Esophagus muscularis mucosa (tissue), 4 donors: ENCODE measurements around the gene RNF213.

Source experiments
- CTCF ChIP-seq, 3 experiments: fragments of 200-600 bp in 2 of 3; fragments of 450-650 bp in 1 of 3; sonication (generic) in 2 of 3; IDR thresholded peaks; one replicate each; pipeline ENCODE4 v1.5.1; 2017 to 2019; ENCODE audit warnings: antibody characterized with exemption in 3 of 3, mild to moderate bottlenecking in 2 of 3, moderate library complexity in 1 of 3
- EP300 ChIP-seq: sonication (generic); formaldehyde crosslinking; IDR thresholded peaks from one replicate; pipeline ENCODE4 v1.6.1; 2017; ENCODE audit warnings: antibody characterized with exemption
- POLR2A ChIP-seq: fragments of 450-650 bp; IDR thresholded peaks from one replicate; pipeline ENCODE4 v1.6.1; 2017; ENCODE audit warnings: antibody characterized with exemption, moderate library complexity, mild to moderate bottlenecking, low read depth

GRCh38 chr17:80371196-80371595 lies 110.5 kb downstream of the RNF213 start:
- TF ChIP-seq CTCF (IDR thresholded peaks at IDR 0.05): no peak
- no peak for TF ChIP-seq EP300
- no peak for TF ChIP-seq POLR2A
